GM18526 (cell line): ENCODE data around the gene RAB2B.

Source experiments
- POLR2A ChIP-seq: IDR thresholded peaks from 3 replicates; pipeline ENCODE4 v1.6.1; 2011; ENCODE audit not compliant: insufficient read length; ENCODE audit errors: extremely low read depth

RAB2B gene

GRCh38 chr14:21476925-21477681, at the start of gene RAB2B, which contains the start of gene TOX4:
Gene RAB2B, minus strand, starts transcription at chr14:21476959. Its CDS starts 87 bp downstream, at chr14:21476872.
Gene TOX4, plus strand, starts transcription at chr14:21477195. Its CDS starts 84 bp downstream, at chr14:21477279.
- TF ChIP-seq POLR2A: peak; percentile 81

GRCh38 chr14:21525962-21526671, 49.4 kb upstream of the RAB2B start, which contains the start of gene SALL2:
Gene SALL2, minus strand, starts transcription at chr14:21526346. Its CDS starts 219 bp downstream, at chr14:21526127.
- no peak for TF ChIP-seq POLR2A

- TF ChIP-seq POLR2A: no peak
Measured at GRCh38 chr14:21525571-21525961, 48.8 kb upstream of the RAB2B start.

GRCh38 chr14:21524575-21525490, 48.1 kb upstream of the RAB2B start:
- no peak for TF ChIP-seq POLR2A

GRCh38 chr14:21523203-21523602, 46.4 kb upstream of the RAB2B start:
- no peak for TF ChIP-seq POLR2A

GRCh38 chr14:21521501-21521900, 44.7 kb upstream of the RAB2B start:
- TF ChIP-seq POLR2A: no peak

GRCh38 chr14:21520767-21521166, 44.0 kb upstream of the RAB2B start:
- TF ChIP-seq POLR2A: no peak

- no peak for TF ChIP-seq POLR2A
Measured at GRCh38 chr14:21518725-21519124, 42.0 kb upstream of the RAB2B start.

GRCh38 chr14:21514341-21514740, 37.6 kb upstream of the RAB2B start:
- TF ChIP-seq POLR2A: no peak

- peak; percentile 80 for TF ChIP-seq POLR2A
Measured at GRCh38 chr14:21510735-21511657, 34.2 kb upstream of the RAB2B start, which contains the start of gene METTL3. Gene METTL3, minus strand, starts transcription at chr14:21511340. Its CDS starts 117 bp downstream, at chr14:21511223.

GRCh38 chr14:21509432-21510143, 32.8 kb upstream of the RAB2B start:
- no peak for TF ChIP-seq POLR2A

- no peak for TF ChIP-seq POLR2A
Measured at GRCh38 chr14:21506557-21506956, 29.8 kb upstream of the RAB2B start.

GRCh38 chr14:21505012-21505553, 28.3 kb upstream of the RAB2B start:
- TF ChIP-seq POLR2A: no peak

GRCh38 chr14:21503376-21503775, 26.6 kb upstream of the RAB2B start:
- no peak for TF ChIP-seq POLR2A

GRCh38 chr14:21501568-21501967, 24.8 kb upstream of the RAB2B start:
- TF ChIP-seq POLR2A: no peak
